IMR-90 (cell line): ENCODE data around the gene KDM4F. TPM values are rescaled to one million over a fixed set of nuclear protein-coding genes. Genes with fewer than 3 reads are reported as not detected.

ENCODE experiments used
- ATAC-seq: fragments of 200-7000 bp; cut with Tn5 transposase; 2 replicates; pipeline ENCODE4 v1.9.1; 2020; ENCODE audit warnings: low read depth, mild to moderate bottlenecking, moderate library complexity
- BruUV-seq: library from RNA; stranded (reverse); fragments of 400-500 nt; replicated peaks from 2 replicates; lab custom pipeline; 2021; lab: Mats Ljungman, UMichigan
- CTCF ChIA-PET: fragments of 300-600 bp; formaldehyde crosslinking; extraction: SDS; loops from one replicate; lab custom pipeline; 2021; ENCODE audit warnings: antibody characterized with exemption; lab: Yijun Ruan, JAX
- POLR2A ChIA-PET: fragments of 300-600 bp; sonication (Branson Sonifier 250); formaldehyde crosslinking; loops from one replicate; lab custom pipeline; 2022; ENCODE audit warnings: antibody characterized with exemption; ENCODE audit not compliant: unreplicated experiment; lab: Charles Lee
- DNase-seq: peaks from one replicate; pipeline ENCODE4 v3.0.0; 2013
- H2AFZ ChIP-seq: replicated peaks from 2 replicates; pipeline ENCODE3; 2013; ENCODE audit warnings: low read length, mild to moderate bottlenecking; ENCODE audit not compliant: poor library complexity
- H2AK5ac ChIP-seq: 2 replicates; pipeline ENCODE4 v1.6.1; 2013; ENCODE audit warnings: low read depth, low read length, inconsistent platforms
- H2AK9ac ChIP-seq: replicated peaks from 2 replicates; pipeline ENCODE3; 2013; ENCODE audit warnings: mild to moderate bottlenecking, low read depth, low read length, moderate library complexity; ENCODE audit not compliant: poor library complexity
- H2BK120ac ChIP-seq: 2 replicates; pipeline ENCODE4 v1.6.1; 2013; ENCODE audit warnings: low read depth, low read length, inconsistent platforms
- H2BK15ac ChIP-seq: 3 replicates; pipeline ENCODE4 v1.6.1; 2013; ENCODE audit warnings: low read depth, low read length, inconsistent platforms
- H2BK20ac ChIP-seq: 2 replicates; pipeline ENCODE4 v1.6.1; 2013; ENCODE audit warnings: low read depth, mild to moderate bottlenecking, inconsistent platforms, low read length, moderate library complexity
- H2BK5ac ChIP-seq: 2 replicates; pipeline ENCODE4 v1.6.1; 2013; ENCODE audit warnings: mild to moderate bottlenecking, low read depth, low read length, inconsistent platforms; ENCODE audit not compliant: poor library complexity, severe bottlenecking
- H3K14ac ChIP-seq: replicated peaks from 2 replicates; pipeline ENCODE4 v1.6.1; 2013; ENCODE audit warnings: low read depth, low read length, inconsistent platforms
- H3K18ac ChIP-seq: 2 replicates; pipeline ENCODE4 v1.6.1; 2013; ENCODE audit warnings: low read depth, low read length, control low read depth
- H3K23ac ChIP-seq: 2 replicates; pipeline ENCODE4 v1.6.1; 2013; ENCODE audit warnings: low read depth, low read length, inconsistent platforms
- H3K27ac ChIP-seq: 2 replicates; pipeline ENCODE4 v1.5.1; 2013; ENCODE audit warnings: mild to moderate bottlenecking, control low read depth, low read length; ENCODE audit not compliant: insufficient read depth
- H3K27me3 ChIP-seq: 2 replicates; pipeline ENCODE4 v1.6.1; 2013; ENCODE audit warnings: low read length; ENCODE audit not compliant: control insufficient read depth, insufficient read depth
- H3K36me3 ChIP-seq: 2 replicates; pipeline ENCODE4 v1.6.1; 2013; ENCODE audit warnings: low read length, mixed read lengths; ENCODE audit not compliant: control insufficient read depth, insufficient read depth
- H3K4ac ChIP-seq: 2 replicates; pipeline ENCODE4 v1.6.1; 2013; ENCODE audit warnings: low read depth, low read length, inconsistent platforms
- H3K4me1 ChIP-seq: 2 replicates; pipeline ENCODE4 v1.6.1; 2013; ENCODE audit warnings: low read length, mixed read lengths; ENCODE audit not compliant: control insufficient read depth, insufficient read depth
- H3K4me2 ChIP-seq: 2 replicates; pipeline ENCODE4 v1.6.1; 2013; ENCODE audit warnings: low read depth, mild to moderate bottlenecking, control low read depth, low read length, moderate library complexity
- H3K4me3 ChIP-seq: 2 replicates; pipeline ENCODE4 v1.5.1; 2013; ENCODE audit warnings: low read depth, mild to moderate bottlenecking, control low read depth, low read length, moderate library complexity; ENCODE audit not compliant: insufficient read depth
- H3K56ac ChIP-seq: 2 replicates; pipeline ENCODE4 v1.6.1; 2013; ENCODE audit warnings: low read length, inconsistent platforms; ENCODE audit not compliant: insufficient read depth; ENCODE audit errors: extremely low read depth
- H3K79me1 ChIP-seq, 2 experiments: 2 replicates each; pipeline ENCODE4 v1.6.1; 2013; ENCODE audit warnings: low read length in 2 of 2, inconsistent platforms in 1 of 2, low read depth in 1 of 2
- H3K9ac ChIP-seq: 2 replicates; pipeline ENCODE4 v1.6.1; 2013; ENCODE audit warnings: low read depth, low read length, control low read depth
- H3K9me1 ChIP-seq: 2 replicates; pipeline ENCODE4 v1.6.1; 2013; ENCODE audit warnings: low read length, inconsistent platforms; ENCODE audit not compliant: insufficient read depth
- H3K9me3 ChIP-seq: 2 replicates; pipeline ENCODE4 v1.6.1; 2013; ENCODE audit warnings: low read length; ENCODE audit not compliant: control insufficient read depth, insufficient read depth
- H4K20me1 ChIP-seq: 2 replicates; pipeline ENCODE4 v1.6.1; 2013; ENCODE audit warnings: low read length, inconsistent platforms; ENCODE audit not compliant: insufficient read depth
- H4K5ac ChIP-seq: 2 replicates; pipeline ENCODE4 v1.6.1; 2013; ENCODE audit warnings: mild to moderate bottlenecking, low read depth, low read length, control low read depth
- H4K8ac ChIP-seq, 2 experiments: 2 replicates each; pipeline ENCODE4 v1.6.1; 2013; ENCODE audit warnings: low read depth in 2 of 2, low read length in 2 of 2, control low read depth in 1 of 2, inconsistent platforms in 1 of 2
- H4K91ac ChIP-seq: 2 replicates; pipeline ENCODE4 v1.6.1; 2013; ENCODE audit warnings: low read depth, low read length, inconsistent platforms; ENCODE audit not compliant: insufficient read depth
- FOS ChIP-seq: fragments of 150-350 bp; IDR thresholded peaks from 2 replicates; pipeline ENCODE4 v1.6.1; 2016; ENCODE audit warnings: low read depth, low read length
- MXI1 ChIP-seq: IDR thresholded peaks from 2 replicates; pipeline ENCODE4 v1.6.1; 2012; ENCODE audit warnings: low read depth, mild to moderate bottlenecking, low read length, moderate library complexity, borderline replicate concordance
- RAD21 ChIP-seq: IDR thresholded peaks from 2 replicates; pipeline ENCODE4 v1.6.1; 2012; ENCODE audit warnings: low read length, improper control_type of control experiment
- RFX5 ChIP-seq: IDR thresholded peaks from 2 replicates; pipeline ENCODE4 v1.8.0; 2012; ENCODE audit warnings: low read depth, mild to moderate bottlenecking, low read length, moderate library complexity
- WGBS, 2 experiments: methylation state at CpG; one replicate each; pipeline versions ENCODE4 v1.1.5 to v1.1.7; 2013; ENCODE audit warnings: missing lambda C conversion rate in 2 of 2; ENCODE audit not compliant: insufficient read length in 1 of 2; ENCODE audit errors: extremely low coverage in 2 of 2; 5-methylcytosine and 5-hydroxymethylcytosine counted together
- dilution Hi-C: fragments of 300-500 bp; cut with HindIII; formaldehyde crosslinking; loops from one replicate; pipeline ENCODE4 v1.14.3; 2018; ENCODE audit warnings: low sequenced_read_pairs; ENCODE audit not compliant: unreplicated experiment
- in situ Hi-C: fragments of 300-500 bp; cut with MboI; formaldehyde crosslinking; loops from 3 replicates; pipeline ENCODE4 v1.14.3; 2019; ENCODE audit warnings: low sequenced_read_pairs, inconsistent platforms, mixed read lengths
- intact Hi-C: fragments of 100-400 bp; cut with micrococcal nuclease; formaldehyde crosslinking; loops from 2 replicates; pipeline ENCODE4 v1.10.0; 2022
- polyA plus RNA-seq, 3 experiments: library from polyadenylated mRNA; depleted of rRNA; stranded (reverse); fragments of >200 nt; gene quantifications; 2 replicates each; pipeline ENCODE4 v1.2.3, GENCODE V29; 2012; ENCODE audit warnings: low replicate concordance in 1 of 3
- total RNA-seq: library from RNA; depleted of rRNA; stranded (reverse); fragments of >200 nt; gene quantifications from 2 replicates; pipeline ENCODE4 v1.2.3, GENCODE V29; 2012

KDM4F gene
- total and polyA plus RNA-seq, 2 of the 4 experiments (the other 2 are of a cell fraction): not detected

- Histone ChIP-seq H4K8ac (no peak overlapping the region), H3K23ac (no peak overlapping the region), H3K27ac (no peak overlapping the region), H3K18ac (no peak overlapping the region), H2BK5ac (peak overlapping the region; percentile 86), H3K4ac (no peak overlapping the region), H2BK20ac (no peak overlapping the region), H2AFZ (no peak overlapping the region), H4K20me1 (no peaks in the 10 kb centered on the region), H2BK120ac (no peak overlapping the region), H3K4me2 (0 out of 2 replicates have a peak overlapping the region, but pooled peaks have one; percentile 27), H3K27me3 (no peaks in the 10 kb centered on the region), H3K4me1 (peaks cover 4% of the 10 kb centered on the region), H3K36me3 (no peaks in the 10 kb centered on the region), H4K5ac (no peak overlapping the region), H2BK15ac (no peak overlapping the region), H3K9me1 (peaks cover 6% of the 10 kb centered on the region; the same call in 1 of the 2 replicates), H3K9me3 (no peaks in the 10 kb centered on the region), H3K14ac (no peak overlapping the region), H3K79me1 (peaks cover 2 to 4% of the 10 kb centered on the region in 2 experiments; a peak in 3 of 4 replicates), H2AK5ac (no peak overlapping the region), H3K4me3 (no peak overlapping the region), H2AK9ac (no peak overlapping the region), H3K9ac (no peak overlapping the region), H3K56ac (no peak overlapping the region), H4K91ac (no peak overlapping the region)
- in situ Hi-C loops (no loop called here), intact Hi-C loops (no loop called here), dilution Hi-C loops (no loop called here)
- peak; percentile 50 for ATAC-seq
- ChIA-PET CTCF (no interaction called here), POLR2A (no interaction called here)
- peak; percentile 53 for DNase-seq
- no TSS peak for BruUV-seq
- TF ChIP-seq FOS (no peak), MXI1 (no peak), RAD21 (no peak), RFX5 (no peak)
- WGBS, 2 experiments: 40% methylated on average over 1 of the region's 4 CpGs; no CpG with 5 or more reads in 1 of the 2 experiments
These were observed 46.8 kb downstream of the KDM4F start for GRCh38 chr11:95095858-95096587.
